Activated CD8-positive, alpha-beta memory T cell treated with anti-CD3 and anti-CD28 coated beads, Interleukin-2, amount 50 U/mL, for 24 hours (primary cell): ENCODE measurements around the gene BACH1.

Source experiments
- DNase-seq: peaks from one replicate; pipeline ENCODE4 v3.0.0-alpha.2; 2020; ENCODE audit errors: extremely low read depth

BACH1 gene

DNA sequence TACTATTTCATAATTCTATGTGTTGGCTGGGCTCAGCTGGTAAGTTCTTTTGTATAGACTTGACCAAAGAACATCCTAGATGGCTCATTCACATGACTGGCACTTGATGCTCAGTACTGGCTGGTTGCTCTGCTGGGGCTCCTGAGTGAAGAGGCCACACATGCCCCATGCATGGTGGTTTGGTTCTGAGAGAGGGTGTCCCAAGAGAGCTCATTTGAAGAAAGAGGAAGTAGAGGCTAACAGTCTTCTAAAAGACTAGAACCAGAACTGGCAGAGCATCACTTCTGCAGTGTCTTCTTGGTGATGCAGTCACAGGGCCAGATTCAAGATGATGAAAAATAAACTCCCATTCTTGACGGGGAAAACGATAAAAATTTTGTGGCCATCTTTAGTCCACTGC lies 5.2 kb upstream of the BACH1 start:
- DNase-seq, result no peak

DNA sequence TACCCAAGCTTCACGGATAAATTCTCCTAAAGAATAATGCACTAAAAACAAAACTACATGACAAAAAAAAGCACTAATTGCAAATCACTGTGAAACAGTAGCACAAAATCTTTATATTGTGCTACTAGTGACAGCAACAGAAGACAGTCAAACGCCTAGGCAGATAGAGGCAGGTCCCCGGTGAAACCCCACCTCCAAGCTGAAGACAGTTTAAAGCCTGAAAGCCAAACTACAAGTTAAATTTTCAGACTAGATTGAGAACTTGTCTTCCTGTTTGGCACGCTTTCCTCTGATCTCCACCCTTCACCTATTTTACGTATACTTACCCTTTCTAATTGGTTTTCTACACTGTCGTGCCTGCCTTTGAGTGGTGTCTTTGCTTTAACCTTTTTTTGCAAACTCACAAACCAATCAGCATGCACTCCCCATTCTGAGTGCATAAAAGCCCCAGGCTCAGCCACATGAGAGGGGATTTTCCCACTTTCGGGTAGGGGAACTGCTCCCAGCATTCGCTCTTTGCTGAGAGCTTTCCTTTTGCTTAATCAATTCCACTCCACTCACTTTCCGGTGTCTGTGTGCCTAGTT lies 3.6 kb upstream of the BACH1 start:
- no peak for DNase-seq

DNA sequence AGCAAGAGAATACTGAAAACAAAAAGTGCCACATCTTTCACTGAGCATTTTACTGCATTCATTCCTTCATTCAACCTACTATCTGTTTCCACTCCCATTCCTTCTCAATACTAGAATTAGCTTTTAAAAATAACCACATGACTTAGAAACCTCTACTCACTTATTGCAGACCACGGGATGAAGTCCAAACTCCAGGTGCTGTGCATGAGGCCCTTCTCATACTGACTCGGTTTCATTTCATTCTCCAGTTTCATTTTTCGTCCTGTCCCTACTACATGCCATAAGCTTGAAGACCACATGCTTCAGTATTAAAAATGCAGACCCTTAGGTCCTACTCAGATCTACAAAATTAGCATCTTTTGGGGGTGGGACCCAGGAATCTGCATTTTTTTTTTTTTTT lies 2.3 kb upstream of the BACH1 start:
- no peak for DNase-seq

DNA sequence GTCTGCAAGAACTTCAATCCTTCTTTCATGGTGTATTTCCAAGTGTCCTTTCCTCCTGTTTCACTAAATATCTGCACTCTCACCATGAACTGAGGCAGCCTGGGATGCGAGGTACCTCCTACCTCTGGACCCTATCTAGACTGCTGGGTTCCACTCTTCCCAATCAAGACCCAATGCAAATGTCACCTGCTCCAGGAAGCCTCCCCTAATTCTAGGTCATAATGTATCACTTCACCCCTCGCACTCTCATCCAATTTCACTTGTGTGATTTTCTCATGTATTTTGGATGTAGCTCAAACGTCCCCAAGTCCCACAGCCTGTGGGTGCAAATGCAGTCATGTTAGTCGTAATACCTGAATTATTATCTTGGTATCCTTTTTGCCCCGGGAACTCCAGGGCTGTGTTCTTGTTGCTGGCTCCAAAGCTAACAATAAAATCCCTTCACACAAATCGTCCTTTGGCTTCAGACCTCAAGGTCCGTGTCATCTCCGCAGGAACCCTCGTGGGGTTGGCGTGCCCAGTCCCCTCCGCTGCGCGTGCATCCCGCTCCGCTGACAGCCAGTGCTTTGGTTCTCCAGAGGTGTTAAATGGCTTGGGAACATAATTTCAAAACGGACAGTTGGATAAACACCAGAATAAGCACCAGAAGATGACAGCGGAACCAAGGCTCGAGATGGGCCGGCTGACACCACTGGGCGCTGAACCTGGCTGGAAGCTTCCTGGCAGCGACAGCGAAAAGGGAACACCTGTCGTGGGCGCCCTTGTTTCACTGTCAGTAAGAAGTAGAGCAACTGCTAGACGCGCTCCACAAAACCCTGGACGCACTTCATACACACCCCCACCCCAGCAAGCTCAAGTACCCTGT lies 1.0 kb upstream of the BACH1 start:
- no peak for DNase-seq

DNA sequence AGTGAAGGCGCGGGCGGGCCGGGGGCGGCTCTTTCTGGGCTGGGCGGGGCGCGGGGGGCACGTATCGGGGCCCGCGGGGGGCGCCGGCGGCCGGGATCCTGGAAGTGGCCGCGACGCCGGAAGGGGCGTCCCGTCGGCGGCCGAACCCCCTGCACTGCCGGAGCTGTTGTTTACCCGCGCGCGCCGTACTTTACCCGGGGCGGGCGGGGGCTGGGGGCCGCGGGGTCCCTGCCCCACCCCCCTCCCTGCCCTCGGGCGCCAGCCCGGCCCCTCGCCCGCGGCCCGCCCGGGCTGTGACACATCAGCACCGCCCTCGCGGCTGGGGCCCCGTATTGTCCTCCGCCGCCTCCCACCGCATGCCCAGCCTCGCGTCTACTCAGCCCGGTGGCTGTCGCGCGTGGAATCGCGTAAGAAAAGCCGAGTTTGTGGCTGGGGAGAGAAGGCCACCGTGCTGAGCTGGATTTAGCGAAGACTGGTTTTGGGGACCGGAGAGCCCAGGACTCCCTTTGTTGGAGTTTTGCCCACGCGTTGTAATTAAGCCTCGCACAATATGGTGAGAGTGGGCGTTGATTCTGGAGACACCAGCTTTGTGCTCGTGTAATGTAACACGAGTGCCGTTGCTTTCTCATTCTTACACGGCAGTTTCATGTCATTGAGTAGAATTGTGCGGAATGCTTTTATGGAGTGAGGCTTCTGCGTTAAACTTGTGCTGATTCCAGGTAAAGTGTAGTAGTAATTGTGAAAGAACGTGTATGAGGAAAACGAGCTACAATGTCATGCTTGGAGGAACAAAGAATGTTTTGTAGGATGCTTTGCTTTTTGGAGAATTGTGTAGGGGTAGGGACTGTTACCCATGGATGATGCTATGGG lies 559 bp downstream of the BACH1 start:
- peak; percentile 33 for DNase-seq

DNA sequence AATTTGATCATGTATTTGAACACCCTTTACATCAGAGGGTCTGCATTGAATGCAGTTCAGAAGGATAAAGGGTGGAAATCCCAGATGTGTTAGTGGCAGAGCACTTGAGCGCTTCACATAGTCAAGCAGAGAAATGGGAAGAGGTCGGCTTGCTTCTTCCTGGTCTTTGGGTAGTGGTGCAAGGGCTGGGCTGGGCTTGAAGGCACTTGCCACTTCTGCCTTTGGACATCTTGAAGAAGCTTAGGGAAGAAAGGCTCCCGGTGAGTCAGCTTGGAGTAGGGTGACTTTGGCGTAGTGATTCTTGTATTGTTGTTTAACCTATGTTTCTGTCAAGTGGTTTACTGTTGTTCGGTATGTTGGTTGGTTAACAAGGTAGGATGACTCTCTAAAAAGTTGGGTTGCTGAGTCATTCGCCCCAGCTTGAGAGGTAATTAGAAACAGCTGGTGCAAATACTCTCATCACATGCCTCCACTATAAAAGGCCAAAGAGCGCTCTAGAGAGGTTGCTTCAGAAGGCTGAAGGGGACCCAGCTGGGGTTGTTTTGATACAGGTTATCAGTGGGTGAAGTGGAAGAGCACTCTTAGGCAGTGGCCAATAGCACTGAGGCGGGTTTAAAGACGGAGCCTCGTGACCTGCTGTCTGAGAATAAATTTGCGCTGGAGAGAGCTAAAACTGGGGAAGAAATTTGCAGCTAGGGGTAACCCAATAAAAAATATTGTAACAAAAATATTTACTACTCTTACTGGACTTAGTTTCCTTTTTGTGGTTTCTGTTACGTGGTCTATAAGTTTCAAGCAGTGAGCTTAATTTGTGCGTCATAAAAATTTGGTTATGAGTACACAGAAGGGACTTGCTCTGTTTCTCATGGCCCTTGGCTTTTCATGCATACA lies 1.4 kb downstream of the BACH1 start:
- no peak for DNase-seq

DNA sequence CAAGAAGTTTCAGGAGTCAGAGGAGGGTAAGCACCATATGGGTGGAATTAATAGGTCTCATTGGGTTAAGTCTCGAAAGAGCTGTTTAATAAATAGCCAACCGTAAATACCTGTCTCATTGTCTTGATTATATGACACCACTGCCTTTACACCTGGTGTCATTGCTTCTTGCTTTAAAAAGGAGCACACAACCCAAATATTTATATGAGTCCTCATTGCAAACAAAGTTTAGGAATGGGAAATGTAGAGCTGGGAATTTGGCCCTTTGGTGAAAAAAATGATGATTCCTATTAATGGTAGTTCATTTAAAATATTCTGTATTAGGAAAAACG lies 2.1 kb downstream of the BACH1 start:
- no peak for DNase-seq

DNA sequence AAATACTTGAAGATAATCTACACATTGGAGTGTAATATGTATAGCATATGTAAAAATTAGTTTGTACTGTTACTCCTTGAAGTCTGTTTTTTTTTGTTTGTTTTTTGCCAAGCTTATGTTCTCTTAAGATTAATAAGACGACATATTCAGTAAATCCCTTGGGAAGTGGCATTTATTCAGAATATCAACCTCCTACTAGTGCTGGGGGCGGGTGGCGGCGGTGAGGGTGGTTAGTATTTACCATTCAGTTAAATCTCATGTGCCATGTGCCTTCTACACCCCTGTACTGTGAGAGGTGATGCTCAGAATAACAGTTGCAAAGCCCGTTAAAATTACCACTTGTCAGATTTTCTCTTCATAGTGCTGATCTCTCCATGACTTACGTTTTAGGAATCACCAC lies 3.0 kb downstream of the BACH1 start:
- DNase-seq, result no peak

DNA sequence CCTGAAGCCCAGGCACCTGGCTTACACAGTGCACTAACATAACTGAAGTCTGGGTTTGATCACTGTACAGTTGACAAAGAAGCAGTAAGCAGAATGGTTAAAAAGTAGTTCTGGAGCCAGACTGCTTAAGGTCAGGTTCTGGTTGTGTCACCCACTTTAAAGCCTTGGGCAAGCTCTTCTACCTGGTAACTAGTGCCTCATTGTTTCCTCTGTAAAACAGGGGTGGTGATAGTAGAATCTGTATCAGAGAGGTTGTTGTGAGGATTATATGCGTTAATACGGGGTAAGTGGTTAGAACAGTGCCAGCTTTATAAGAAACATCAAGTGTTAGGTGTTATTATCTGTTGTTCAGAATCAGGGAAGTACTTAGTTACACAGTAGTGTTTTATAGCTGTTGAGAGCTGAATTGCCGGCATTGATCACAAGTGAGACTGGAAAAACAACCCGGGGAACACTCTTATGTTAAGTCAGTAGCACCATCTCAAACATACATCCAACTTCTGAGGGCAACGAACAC lies 3.7 kb downstream of the BACH1 start:
- no peak for DNase-seq

DNA sequence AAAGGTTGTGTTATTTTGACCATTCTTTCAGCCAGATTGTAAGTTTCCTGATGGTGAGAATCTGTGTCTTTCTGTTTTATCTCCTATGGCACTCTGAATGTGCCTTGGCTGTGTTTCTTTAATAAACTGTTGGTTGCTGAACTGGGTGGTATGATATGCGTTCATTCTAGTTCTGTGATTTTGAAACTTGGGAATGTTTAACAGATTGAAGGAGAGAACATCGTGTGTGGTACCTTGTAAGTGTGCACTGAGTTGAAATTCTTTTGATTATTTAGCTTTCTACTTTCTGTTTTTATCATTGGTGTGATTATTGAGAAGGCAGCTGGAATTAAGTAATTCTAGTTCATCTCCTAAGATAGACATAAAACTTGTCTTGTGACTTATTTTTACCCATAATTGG lies 4.6 kb downstream of the BACH1 start:
- DNase-seq, result no peak

DNA sequence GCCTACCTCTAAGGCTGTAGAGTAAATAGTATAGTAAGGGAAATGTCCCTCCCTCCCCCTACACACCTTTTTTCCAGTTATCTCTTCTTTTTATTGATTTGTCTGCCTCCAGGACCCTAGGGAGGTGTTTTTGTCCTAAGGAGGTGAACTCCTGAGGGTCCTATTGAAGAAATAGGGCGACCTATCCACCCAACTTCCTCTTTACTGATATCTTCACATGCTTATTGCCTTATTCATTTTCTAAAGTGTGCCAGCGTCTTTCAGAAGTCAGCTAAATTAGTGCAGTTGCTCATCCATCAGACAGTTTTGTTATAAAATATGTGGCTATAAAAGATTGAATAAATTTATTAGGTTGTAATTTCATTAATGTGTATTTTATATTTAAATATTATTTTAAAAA lies 5.9 kb downstream of the BACH1 start:
- no peak for DNase-seq

DNA sequence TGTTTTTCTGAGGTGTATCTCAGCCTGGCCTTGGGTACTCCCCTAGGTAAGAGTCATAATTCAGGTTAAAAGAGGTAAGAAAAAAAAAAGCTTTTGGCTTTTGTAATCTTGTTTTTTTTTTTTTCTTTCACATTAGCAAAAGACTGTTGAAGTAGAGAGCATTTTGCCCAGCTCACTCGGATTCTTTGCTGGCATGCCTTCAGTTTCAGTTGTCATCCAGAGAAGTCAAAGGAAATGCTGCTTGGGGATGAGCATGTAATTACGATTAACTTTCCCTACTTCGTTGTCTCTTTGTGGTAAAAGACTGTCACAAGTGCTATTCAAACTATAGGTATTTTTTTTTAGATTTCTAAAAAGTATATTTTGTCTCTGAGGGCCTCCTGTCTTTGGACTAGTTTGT lies 6.3 kb downstream of the BACH1 start:
- DNase-seq, result no peak

DNA sequence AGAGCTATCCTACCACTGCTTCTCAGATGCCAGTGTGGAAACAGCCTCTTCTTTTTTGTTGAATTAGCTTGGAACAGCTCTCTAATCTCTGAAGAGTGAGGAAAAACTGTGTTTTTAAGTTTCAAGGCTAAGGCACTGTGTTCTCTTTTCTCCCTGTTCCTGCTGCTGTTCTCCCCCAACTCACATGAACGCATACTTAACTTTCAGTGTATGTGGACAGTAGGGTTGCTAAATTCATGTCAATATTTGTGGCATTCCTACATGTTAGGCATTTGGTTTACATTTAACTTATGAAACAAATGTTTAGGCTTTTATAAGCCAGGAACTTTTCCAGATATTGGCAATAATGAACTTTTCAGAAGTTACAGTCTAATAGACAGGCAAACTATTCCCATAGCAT lies 6.8 kb downstream of the BACH1 start:
- no peak for DNase-seq

DNA sequence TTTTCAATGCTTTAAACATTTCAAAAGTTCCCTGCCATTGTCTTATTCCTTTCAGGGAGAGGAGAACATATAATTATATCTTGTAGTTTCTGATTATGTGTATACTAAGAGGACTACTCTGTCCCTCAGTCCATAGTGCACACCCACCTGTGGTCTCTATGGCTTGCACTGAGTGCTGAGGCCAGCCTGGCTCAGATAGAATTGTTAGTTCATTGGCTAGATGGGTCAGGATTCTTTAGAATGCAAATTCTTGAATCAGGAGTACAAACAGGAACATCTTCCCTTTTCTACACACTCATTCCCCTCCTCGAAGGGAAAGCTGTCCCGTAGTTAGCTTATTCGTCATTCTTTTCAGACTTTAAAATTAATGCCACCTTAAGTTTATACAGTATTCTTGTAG lies 8.2 kb downstream of the BACH1 start:
- DNase-seq, result no peak

DNA sequence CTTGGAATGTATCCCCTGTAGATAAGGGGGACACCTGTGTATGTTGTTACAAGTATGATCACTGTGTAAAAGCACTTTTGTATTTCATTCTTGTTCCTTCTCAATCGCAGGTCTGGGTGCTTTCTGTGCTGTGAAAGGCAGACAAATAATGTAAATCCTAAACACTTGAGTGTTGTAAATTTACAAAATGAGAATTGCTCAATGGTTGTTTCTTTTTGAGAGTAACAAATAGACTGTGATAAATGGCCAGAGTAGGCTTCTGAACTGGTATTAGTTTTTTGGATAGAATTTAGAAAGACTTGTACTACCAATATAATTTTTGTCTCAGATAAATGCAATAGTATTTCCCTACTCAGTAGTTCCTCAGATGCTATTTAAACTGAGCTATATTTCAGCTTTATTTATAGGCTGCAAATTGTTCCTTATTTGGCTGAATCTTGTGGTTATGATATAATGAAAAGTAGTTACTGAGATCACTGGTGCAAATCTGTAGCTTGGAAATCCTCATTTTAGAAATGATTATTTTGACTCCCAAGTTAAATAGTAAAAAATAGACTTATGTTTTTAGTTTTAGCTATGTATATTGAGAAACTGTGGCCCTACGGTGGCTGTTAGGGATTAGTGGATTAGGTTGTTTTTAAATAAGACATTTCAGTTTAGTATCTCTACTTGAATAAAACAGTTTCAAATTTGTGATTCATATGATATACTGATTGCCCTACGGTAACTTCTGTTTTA lies 9.2 kb downstream of the BACH1 start:
- DNase-seq, result no peak

DNA sequence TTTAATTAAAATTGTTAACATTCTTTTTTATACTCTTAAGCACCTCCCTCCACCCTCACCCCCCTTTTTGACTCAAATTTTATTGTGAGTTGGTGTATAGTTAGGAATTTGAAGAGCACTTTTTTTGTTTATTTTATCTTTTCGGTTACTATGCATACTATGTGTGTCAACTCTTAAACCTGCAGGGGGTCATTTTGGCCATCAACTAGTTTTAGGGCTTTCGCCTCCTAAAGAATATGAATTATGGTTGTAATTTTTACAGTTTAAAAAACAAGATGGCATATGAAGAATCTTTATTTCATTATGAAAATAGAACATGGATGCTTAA lies 9.7 kb downstream of the BACH1 start:
- no peak for DNase-seq

DNA sequence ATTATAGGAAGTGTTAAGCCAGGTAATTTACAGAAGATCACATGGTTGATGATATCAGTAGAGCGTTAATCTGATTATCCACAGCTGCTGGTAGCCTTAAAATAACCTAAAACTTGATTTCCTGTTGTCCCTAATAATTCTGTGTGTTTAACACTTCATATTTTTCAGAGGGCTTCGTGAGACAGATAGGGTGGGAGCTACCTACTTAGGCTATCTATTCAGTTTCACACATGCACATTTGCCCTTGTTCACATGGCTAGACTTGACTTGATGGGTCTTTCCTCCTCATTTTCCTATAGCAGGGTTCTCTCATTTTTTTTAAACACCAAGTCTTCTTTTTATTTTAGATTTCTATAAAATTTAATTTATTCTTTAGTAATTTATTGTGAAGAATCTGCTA lies 11.0 kb downstream of the BACH1 start:
- DNase-seq, result no peak

DNA sequence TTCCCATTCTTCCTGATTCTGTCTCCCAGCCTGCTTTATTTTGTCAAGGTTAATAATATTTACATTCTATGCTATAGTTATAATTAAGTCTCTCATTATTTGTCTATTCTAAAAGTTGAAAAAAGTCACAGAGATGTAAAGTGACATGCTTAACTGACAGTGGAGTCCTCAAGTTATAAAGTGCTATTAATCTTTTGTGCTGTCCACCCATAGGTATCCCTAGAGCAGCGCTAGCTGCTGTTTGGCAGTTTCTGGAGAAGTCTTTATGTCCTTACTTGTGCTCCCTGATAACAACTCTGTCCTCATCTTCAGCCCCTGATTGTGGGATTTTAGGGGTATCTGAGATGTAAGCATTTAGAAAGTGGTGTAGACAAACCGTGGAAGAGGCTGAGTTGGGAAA lies 13.1 kb downstream of the BACH1 start:
- DNase-seq, result no peak

DNA sequence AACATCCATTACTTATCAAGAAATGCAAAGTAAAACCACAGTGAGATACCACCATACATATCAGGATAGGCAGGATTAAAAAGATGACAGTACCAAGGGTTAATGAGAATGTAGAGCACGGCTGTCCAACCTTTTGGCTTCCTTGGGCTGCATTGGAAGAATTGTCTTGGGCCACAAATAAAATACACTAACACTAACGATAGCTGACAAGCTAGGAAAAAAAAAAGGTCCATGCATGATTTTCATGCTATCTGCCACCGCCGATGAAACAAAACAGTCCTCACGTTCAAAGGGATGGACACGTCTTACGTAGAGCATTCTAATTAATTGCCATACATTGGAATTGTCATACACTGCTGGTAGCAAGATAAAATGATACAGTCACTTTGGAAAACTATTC lies 14.3 kb downstream of the BACH1 start:
- no peak for DNase-seq

DNA sequence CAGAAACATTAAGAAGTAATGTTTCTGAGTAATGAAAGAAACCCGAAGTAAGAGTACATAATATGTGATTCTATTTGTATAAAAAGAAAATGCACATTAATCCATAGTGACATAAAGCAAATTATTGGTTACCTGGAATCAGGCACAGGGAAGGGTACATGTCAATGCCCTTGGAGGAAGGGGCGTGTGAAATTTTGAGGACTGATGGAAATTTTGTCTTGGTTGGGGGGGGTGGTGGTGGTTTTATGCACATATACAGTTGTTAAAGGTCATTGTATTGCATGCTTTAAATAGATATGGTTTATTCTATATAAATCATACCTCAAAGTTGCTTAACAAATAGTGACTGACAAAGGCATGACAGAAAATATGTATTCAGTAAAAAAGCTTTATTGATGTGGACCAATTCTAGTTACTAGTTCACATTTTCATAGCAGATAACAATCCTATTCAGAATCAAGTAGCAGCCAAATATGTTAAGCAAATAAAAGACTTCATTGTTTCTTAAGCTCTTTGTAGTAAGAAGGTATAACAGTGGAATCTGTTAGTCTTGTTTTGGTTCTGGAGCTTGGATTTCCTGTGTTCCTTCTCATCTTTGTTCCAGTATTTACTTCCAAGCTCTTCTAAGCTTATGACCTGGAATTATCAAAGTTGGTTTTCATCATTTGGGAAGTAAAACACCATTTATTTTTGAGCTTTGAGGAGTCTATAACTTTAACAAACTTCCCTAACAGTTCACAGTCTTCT lies 15.1 kb downstream of the BACH1 start:
- no peak for DNase-seq
